GM21529 (cell line): ENCODE measurements around the gene ATP2A1.
"Not testable (repeated sequence)": the region's sequence is repeated elsewhere in the genome, so short reads cannot be mapped to it uniquely, and the experiment has no call there.

Experiments used
- ATAC-seq: cut with Tn5 transposase; IDR thresholded peaks from one replicate; pipeline ENCODE4 v1.9.1; 2021; ENCODE audit not compliant: unreplicated experiment

Gene ATP2A1

GRCh38 chr16:28858421-28858820 is 19.9 kb upstream of the ATP2A1 start:
- no peak for ATAC-seq

GRCh38 chr16:28859326-28859725 is 19.0 kb upstream of the ATP2A1 start:
- no peak for ATAC-seq

- no peak for ATAC-seq
These were observed 14.1 kb upstream of the ATP2A1 start for GRCh38 chr16:28863929-28864793.

- no peak for ATAC-seq
These were observed 13.1 kb upstream of the ATP2A1 start for GRCh38 chr16:28865001-28865688.

- no peak for ATAC-seq
These were observed 12.4 kb upstream of the ATP2A1 start for GRCh38 chr16:28865722-28866453.

- no peak for ATAC-seq
These were observed 11.9 kb upstream of the ATP2A1 start for GRCh38 chr16:28866454-28866804.

GRCh38 chr16:28867241-28867640 is 11.0 kb upstream of the ATP2A1 start:
- ATAC-seq, result no peak

GRCh38 chr16:28867646-28868045 is 10.6 kb upstream of the ATP2A1 start:
- not testable (repeated sequence) for ATAC-seq

GRCh38 chr16:28869201-28869600 is 9.1 kb upstream of the ATP2A1 start:
- no peak for ATAC-seq

- no peak for ATAC-seq
These were observed 5.3 kb upstream of the ATP2A1 start for GRCh38 chr16:28872952-28873351.

GRCh38 chr16:28873543-28874201 is 4.6 kb upstream of the ATP2A1 start:
- ATAC-seq, result no peak

GRCh38 chr16:28874406-28874805 is 3.9 kb upstream of the ATP2A1 start:
- no peak for ATAC-seq

GRCh38 chr16:28875134-28876018 is 2.9 kb upstream of the ATP2A1 start:
- ATAC-seq, result no peak

GRCh38 chr16:28876019-28876659 is 2.1 kb upstream of the ATP2A1 start:
- no peak for ATAC-seq

- ATAC-seq, result no peak
These were observed 1.2 kb upstream of the ATP2A1 start for GRCh38 chr16:28876973-28877654.

- no peak for ATAC-seq
These were observed 660 bp upstream of the ATP2A1 start for GRCh38 chr16:28877655-28878000.

- ATAC-seq, result peak; percentile 44
These were observed 1.1 kb downstream of the ATP2A1 start for GRCh38 chr16:28879261-28879840.

- ATAC-seq, result peak; percentile 94
These were observed 1.7 kb downstream of the ATP2A1 start for GRCh38 chr16:28879841-28880588.
